Measurements from ENCODE around the gene CIC.

Gene CIC

GRCh38 chr19:42284066-42284501 lies 15.0 kb downstream of the CIC start:
- Histone ChIP-seq H3K27ac (ENCODE audit: low read depth, low read length) (peak overlapping the region; percentile 67), H2AFZ (ENCODE audit: low read depth, low read length, severe bottlenecking) (no peak overlapping the region), H3K4me3 (ENCODE audit: insufficient read depth, low read length, poor library complexity, severe bottlenecking) (peak overlapping the region; percentile 49), H4K20me1 (ENCODE audit: low read depth, low read length) (no peaks in the 10 kb centered on the region), H3K79me2 (ENCODE audit: insufficient read depth, low read length) (peaks cover 15% of the 10 kb centered on the region; the same call in 1 of the 2 replicates), H3K9me3 (ENCODE audit: insufficient read depth, low read length) (no peaks in the 10 kb centered on the region), H3F3A (ENCODE audit: insufficient read depth) (peaks cover 24% of the 10 kb centered on the region), H3K9ac (ENCODE audit: low read length) (peak overlapping the region; percentile 48; the same call in 1 of the 2 replicates), H3K27me3 (ENCODE audit: low read length) (no peaks in the 10 kb centered on the region), H3K36me3 (ENCODE audit: low read length) (no peaks in the 10 kb centered on the region), H3K4me2 (ENCODE audit: low read depth, low read length, poor library complexity, severe bottlenecking) (no peak overlapping the region), H3K9me2 (replicated peaks; ENCODE audit: insufficient read depth, low read length) (no peaks in the 10 kb centered on the region)
- TF ChIP-seq, protein P1, sequence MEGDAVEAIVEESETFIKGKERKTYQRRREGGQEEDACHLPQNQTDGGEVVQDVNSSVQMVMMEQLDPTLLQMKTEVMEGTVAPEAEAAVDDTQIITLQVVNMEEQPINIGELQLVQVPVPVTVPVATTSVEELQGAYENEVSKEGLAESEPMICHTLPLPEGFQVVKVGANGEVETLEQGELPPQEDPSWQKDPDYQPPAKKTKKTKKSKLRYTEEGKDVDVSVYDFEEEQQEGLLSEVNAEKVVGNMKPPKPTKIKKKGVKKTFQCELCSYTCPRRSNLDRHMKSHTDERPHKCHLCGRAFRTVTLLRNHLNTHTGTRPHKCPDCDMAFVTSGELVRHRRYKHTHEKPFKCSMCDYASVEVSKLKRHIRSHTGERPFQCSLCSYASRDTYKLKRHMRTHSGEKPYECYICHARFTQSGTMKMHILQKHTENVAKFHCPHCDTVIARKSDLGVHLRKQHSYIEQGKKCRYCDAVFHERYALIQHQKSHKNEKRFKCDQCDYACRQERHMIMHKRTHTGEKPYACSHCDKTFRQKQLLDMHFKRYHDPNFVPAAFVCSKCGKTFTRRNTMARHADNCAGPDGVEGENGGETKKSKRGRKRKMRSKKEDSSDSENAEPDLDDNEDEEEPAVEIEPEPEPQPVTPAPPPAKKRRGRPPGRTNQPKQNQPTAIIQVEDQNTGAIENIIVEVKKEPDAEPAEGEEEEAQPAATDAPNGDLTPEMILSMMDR (IDR thresholded peaks at IDR 0.05; ENCODE audit: insufficient read depth, low read length, poor library complexity, severe bottlenecking): no peak
- no peak for TF ChIP-seq EZH2phosphoT487 (conservative IDR thresholded peaks at IDR 0.05; ENCODE audit: low read length)

- H3K9ac ChIP-seq (ENCODE audit: low read length): peak overlapping the region; percentile 76
- H3K9me3 ChIP-seq (ENCODE audit: insufficient read depth, low read length): no peaks in the 10 kb centered on the region
- no peak overlapping the region for H2AFZ ChIP-seq (ENCODE audit: low read depth, low read length, severe bottlenecking)
- H3F3A ChIP-seq (ENCODE audit: insufficient read depth): peaks cover 20% of the 10 kb centered on the region
- no peaks in the 10 kb centered on the region for H4K20me1 ChIP-seq (ENCODE audit: low read depth, low read length)
- H3K4me3 ChIP-seq (ENCODE audit: insufficient read depth, low read length, poor library complexity, severe bottlenecking): peak overlapping the region; percentile 63
- TF ChIP-seq, protein P1 (IDR thresholded peaks at IDR 0.05; ENCODE audit: insufficient read depth, low read length, poor library complexity, severe bottlenecking): no peak
- TF ChIP-seq EZH2phosphoT487 (conservative IDR thresholded peaks at IDR 0.05; ENCODE audit: low read length): no peak
- H3K36me3 ChIP-seq (ENCODE audit: low read length): no peaks in the 10 kb centered on the region
- no peaks in the 10 kb centered on the region for H3K27me3 ChIP-seq (ENCODE audit: low read length)
- H3K4me2 ChIP-seq (ENCODE audit: low read depth, low read length, poor library complexity, severe bottlenecking): peak overlapping the region; percentile 69
- no peaks in the 10 kb centered on the region for H3K9me2 ChIP-seq (replicated peaks; ENCODE audit: insufficient read depth, low read length)
- H3K79me2 ChIP-seq (ENCODE audit: insufficient read depth, low read length): peaks cover 15% of the 10 kb centered on the region; the same call in 1 of the 2 replicates
- peak overlapping the region; percentile 72 for H3K27ac ChIP-seq (ENCODE audit: low read depth, low read length)
Measured at GRCh38 chr19:42284591-42285341, 15.7 kb downstream of the CIC start.

DNA sequence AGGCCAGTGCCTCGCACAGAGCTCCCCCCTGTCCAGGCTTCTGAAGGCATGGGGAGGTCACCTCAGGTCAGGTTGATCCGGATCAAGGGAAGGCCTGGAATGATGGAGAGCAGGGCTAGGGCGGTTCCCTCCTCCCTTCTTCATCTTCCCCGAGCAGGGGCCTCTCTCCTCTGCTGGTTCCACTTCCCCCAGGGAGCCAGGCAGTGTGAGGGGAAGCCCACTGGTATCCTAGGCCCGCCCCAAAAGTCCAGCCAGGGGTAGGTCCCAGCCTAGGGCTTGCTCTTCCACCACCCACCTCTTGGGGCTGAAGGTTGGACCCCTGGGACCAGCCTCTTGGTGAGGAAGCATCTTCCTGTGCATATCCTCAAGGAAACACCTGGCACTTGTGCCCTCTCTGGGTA lies 16.5 kb downstream of the CIC start:
- H3F3A ChIP-seq (ENCODE audit: insufficient read depth): peaks cover 20% of the 10 kb centered on the region
- no peak overlapping the region for H2AFZ ChIP-seq (ENCODE audit: low read depth, low read length, severe bottlenecking)
- no peaks in the 10 kb centered on the region for H4K20me1 ChIP-seq (ENCODE audit: low read depth, low read length)
- peaks cover 15% of the 10 kb centered on the region; the same call in 1 of the 2 replicates for H3K79me2 ChIP-seq (ENCODE audit: insufficient read depth, low read length)
- H3K4me3 ChIP-seq (ENCODE audit: insufficient read depth, low read length, poor library complexity, severe bottlenecking): peak overlapping the region; percentile 63
- TF ChIP-seq EZH2phosphoT487 (conservative IDR thresholded peaks at IDR 0.05; ENCODE audit: low read length): no peak
- TF ChIP-seq, protein P1 (IDR thresholded peaks at IDR 0.05; ENCODE audit: insufficient read depth, low read length, poor library complexity, severe bottlenecking): no peak
- peak overlapping the region; percentile 76 for H3K9ac ChIP-seq (ENCODE audit: low read length)
- H3K36me3 ChIP-seq (ENCODE audit: low read length): no peaks in the 10 kb centered on the region
- peak overlapping the region; percentile 69 for H3K4me2 ChIP-seq (ENCODE audit: low read depth, low read length, poor library complexity, severe bottlenecking)
- H3K27me3 ChIP-seq (ENCODE audit: low read length): no peaks in the 10 kb centered on the region
- no peaks in the 10 kb centered on the region for H3K9me3 ChIP-seq (ENCODE audit: insufficient read depth, low read length)
- H3K9me2 ChIP-seq (replicated peaks; ENCODE audit: insufficient read depth, low read length): no peaks in the 10 kb centered on the region
- H3K27ac ChIP-seq (ENCODE audit: low read depth, low read length): peak overlapping the region; percentile 72
